Esophagus muscularis mucosa (tissue), 3 donors: Measurements from ENCODE around the gene IMP3.

ENCODE experiments used
- CTCF ChIP-seq, 3 experiments: fragments of 200-600 bp in 2 of 3; fragments of 450-650 bp in 1 of 3; sonication (generic) in 2 of 3; IDR thresholded peaks; one replicate each; pipeline ENCODE4 v1.5.1; 2017 to 2019; ENCODE audit warnings: antibody characterized with exemption in 3 of 3, mild to moderate bottlenecking in 2 of 3, moderate library complexity in 1 of 3
- POLR2A ChIP-seq: fragments of 450-650 bp; IDR thresholded peaks from one replicate; pipeline ENCODE4 v1.6.1; 2017; ENCODE audit warnings: antibody characterized with exemption, moderate library complexity, mild to moderate bottlenecking, low read depth

- TF ChIP-seq CTCF (IDR thresholded peaks at IDR 0.05) = no peak
- TF ChIP-seq POLR2A = no peak
Measured at GRCh38 chr15:75651810-75652543, 12.0 kb upstream of the IMP3 start.
